ENCODE measurements around the gene ADAMTS15.

Gene ADAMTS15

GRCh38 chr11:130476922-130477491 is 28.6 kb downstream of the ADAMTS15 start:
- no peak overlapping the region for H3K4me3 ChIP-seq (ENCODE audit: low read depth, low read length)

- no peak overlapping the region for H3K4me3 ChIP-seq (ENCODE audit: low read depth, low read length)
Measured at GRCh38 chr11:130477586-130478203, 29.2 kb downstream of the ADAMTS15 start.

- H3K4me3 ChIP-seq (ENCODE audit: low read depth, low read length): no peak overlapping the region
Measured at GRCh38 chr11:130478204-130478701, 29.8 kb downstream of the ADAMTS15 start.

- no peak overlapping the region for H3K4me3 ChIP-seq (ENCODE audit: low read depth, low read length)
Measured at GRCh38 chr11:130478881-130479280, 30.4 kb downstream of the ADAMTS15 start.

- no peak overlapping the region for H3K4me3 ChIP-seq (ENCODE audit: low read depth, low read length)
Measured at GRCh38 chr11:130480186-130480585, 31.7 kb downstream of the ADAMTS15 start.

GRCh38 chr11:130480711-130481140 is 32.3 kb downstream of the ADAMTS15 start:
- H3K4me3 ChIP-seq (ENCODE audit: low read depth, low read length): no peak overlapping the region

GRCh38 chr11:130483124-130483523 is 34.7 kb downstream of the ADAMTS15 start:
- no peak overlapping the region for H3K4me3 ChIP-seq (ENCODE audit: low read depth, low read length)

- H3K4me3 ChIP-seq (ENCODE audit: low read depth, low read length): no peak overlapping the region
Measured at GRCh38 chr11:130485983-130486382, 37.5 kb downstream of the ADAMTS15 start.

- no peak overlapping the region for H3K4me3 ChIP-seq (ENCODE audit: low read depth, low read length)
Measured at GRCh38 chr11:130486391-130486836, 38.0 kb downstream of the ADAMTS15 start.

GRCh38 chr11:130486987-130487923 is 38.8 kb downstream of the ADAMTS15 start:
- no peak overlapping the region for H3K4me3 ChIP-seq (ENCODE audit: low read depth, low read length)

GRCh38 chr11:130487924-130488815 is 39.7 kb downstream of the ADAMTS15 start:
- no peak overlapping the region for H3K4me3 ChIP-seq (ENCODE audit: low read depth, low read length)

- no peak overlapping the region for H3K4me3 ChIP-seq (ENCODE audit: low read depth, low read length)
Measured at GRCh38 chr11:130488848-130489584, 40.6 kb downstream of the ADAMTS15 start.

GRCh38 chr11:130489716-130490115 is 41.3 kb downstream of the ADAMTS15 start:
- H3K4me3 ChIP-seq (ENCODE audit: low read depth, low read length): no peak overlapping the region

- H3K4me3 ChIP-seq (ENCODE audit: low read depth, low read length): no peak overlapping the region
Measured at GRCh38 chr11:130490682-130491449, 42.4 kb downstream of the ADAMTS15 start.

- no peak overlapping the region for H3K4me3 ChIP-seq (ENCODE audit: low read depth, low read length)
Measured at GRCh38 chr11:130498181-130498580, 49.7 kb downstream of the ADAMTS15 start.

- no peak overlapping the region for H3K4me3 ChIP-seq (ENCODE audit: low read depth, low read length)
Measured at GRCh38 chr11:130499828-130500227, 51.4 kb downstream of the ADAMTS15 start.

- H3K4me3 ChIP-seq (ENCODE audit: low read depth, low read length): no peak overlapping the region
Measured at GRCh38 chr11:130504317-130504716, 55.9 kb downstream of the ADAMTS15 start.

- H3K4me3 ChIP-seq (ENCODE audit: low read depth, low read length): no peak overlapping the region
Measured at GRCh38 chr11:130508913-130509312, 60.5 kb downstream of the ADAMTS15 start.

- no peak overlapping the region for H3K4me3 ChIP-seq (ENCODE audit: low read depth, low read length)
Measured at GRCh38 chr11:130509942-130510341, 61.5 kb downstream of the ADAMTS15 start.
